Thyroid gland (tissue), 4 donors: ENCODE results near the gene SPDYE17. TPM values are rescaled to one million over a fixed set of nuclear protein-coding genes. Genes with fewer than 3 reads are reported as not detected.
"Not testable (repeated sequence)": the region's sequence is repeated elsewhere in the genome, so short reads cannot be mapped to it uniquely, and the experiment has no call there.

ENCODE experiments used
- DNase-seq, 2 donors: peaks; one replicate each; pipeline ENCODE4 v3.0.0-alpha.2; 2019
- H3K27ac ChIP-seq, 3 donors: fragments of 200-600 bp; sonication (generic); 1 replicate in 2 of 3; 2 replicates in 1 of 3; pipeline ENCODE4 v1.5.1; 2016 to 2019; ENCODE audit warnings: mild to moderate bottlenecking in 1 of 3, moderate library complexity in 1 of 3
- H3K27me3 ChIP-seq: fragments of 200-600 bp; sonication (generic); one replicate; pipeline ENCODE4 v1.5.1; 2019
- H3K36me3 ChIP-seq, 2 donors: fragments of 200-600 bp; sonication (generic); one replicate each; pipeline ENCODE4 v1.5.1; 2016 to 2019
- H3K4me1 ChIP-seq, 2 donors: fragments of 200-600 bp; sonication (generic); one replicate each; pipeline ENCODE4 v1.5.1; 2017 to 2019
- H3K4me3 ChIP-seq, 3 donors: fragments of 200-600 bp; sonication (generic); replicated peaks in 1 of 3; 1 replicate in 2 of 3; 2 replicates in 1 of 3; pipeline ENCODE4 v1.5.1; 2016; ENCODE audit warnings: mild to moderate bottlenecking in 1 of 3
- H3K9me3 ChIP-seq: fragments of 200-600 bp; sonication (generic); one replicate; pipeline ENCODE4 v1.5.1; 2017
- WGBS, 2 donors: methylation state at CpG; one replicate each; pipeline ENCODE4 v1.1.5; 2017; 5-methylcytosine and 5-hydroxymethylcytosine counted together
- intact Hi-C: fragments of 100-400 bp; cut with DNase I; formaldehyde crosslinking; loops from one replicate; pipeline ENCODE4 v1.15.1; 2023
- total RNA-seq, 4 donors: library from RNA; depleted of rRNA; stranded (reverse); fragments of >200 nt; gene quantifications; one replicate each; pipeline ENCODE4 v1.2.3, GENCODE V29; 2016

Gene SPDYE17
- total RNA-seq, 4 donors from 2014 or later, result not detected

DNA sequence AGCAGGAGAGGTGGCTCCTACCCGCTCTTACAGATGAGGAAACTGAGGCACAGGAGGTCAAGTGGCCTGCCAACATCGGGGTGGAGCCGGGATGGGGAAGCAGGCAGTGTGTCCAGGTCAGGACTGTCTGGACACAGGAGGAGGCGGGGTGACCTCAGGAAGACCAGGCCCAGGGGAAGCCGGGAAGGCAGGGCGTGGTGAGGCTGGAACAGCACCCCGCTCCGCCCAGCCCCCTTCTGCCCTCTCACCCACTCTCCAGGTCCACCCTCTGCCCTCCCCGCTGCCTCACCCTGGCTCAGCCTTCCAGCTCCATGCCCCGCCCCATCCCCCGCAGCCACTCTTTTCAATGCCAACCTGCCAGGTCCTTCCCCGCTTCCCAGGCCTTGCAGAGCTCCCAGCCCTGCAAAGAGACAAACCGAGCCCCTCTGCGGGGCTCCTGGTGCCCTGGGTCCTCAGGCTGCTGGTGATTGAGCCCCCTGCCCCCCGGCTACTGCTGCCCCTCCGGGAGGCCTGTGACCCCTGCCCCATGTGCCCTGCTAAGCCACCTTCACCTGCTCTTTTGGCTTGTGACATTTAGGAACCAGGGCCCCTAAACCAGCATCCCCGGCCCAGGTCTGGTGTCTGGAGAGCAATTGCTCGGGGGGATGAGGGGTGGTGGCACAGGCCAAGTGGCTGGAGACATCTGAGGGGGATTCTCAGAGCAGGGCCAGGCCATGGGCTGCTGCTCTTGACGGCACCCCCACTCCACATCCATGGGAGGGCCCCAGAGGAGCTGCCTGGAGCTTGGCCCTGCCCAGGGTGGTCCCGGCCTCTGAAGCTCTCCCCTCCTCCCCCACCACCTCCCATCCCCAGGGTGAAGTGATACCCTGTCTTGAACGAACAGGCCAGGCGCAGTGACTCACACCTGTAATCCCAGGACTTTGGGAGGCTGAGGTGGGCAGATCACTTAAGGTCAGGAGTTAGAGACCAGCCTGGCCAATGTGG, 25.7 kb downstream of the SPDYE17 start:
- peaks cover 0 to 10% of the 10 kb centered on the region in 2 donors for H3K36me3 ChIP-seq
- 90 to 94% methylated on average over 6 to 8 of the region's 22 CpGs for WGBS, 2 donors
- H3K27ac ChIP-seq, H3K27me3 ChIP-seq, H3K9me3 ChIP-seq, H3K4me1 ChIP-seq, H3K4me3 ChIP-seq, intact Hi-C loops, DNase-seq: not testable (repeated sequence)

DNA sequence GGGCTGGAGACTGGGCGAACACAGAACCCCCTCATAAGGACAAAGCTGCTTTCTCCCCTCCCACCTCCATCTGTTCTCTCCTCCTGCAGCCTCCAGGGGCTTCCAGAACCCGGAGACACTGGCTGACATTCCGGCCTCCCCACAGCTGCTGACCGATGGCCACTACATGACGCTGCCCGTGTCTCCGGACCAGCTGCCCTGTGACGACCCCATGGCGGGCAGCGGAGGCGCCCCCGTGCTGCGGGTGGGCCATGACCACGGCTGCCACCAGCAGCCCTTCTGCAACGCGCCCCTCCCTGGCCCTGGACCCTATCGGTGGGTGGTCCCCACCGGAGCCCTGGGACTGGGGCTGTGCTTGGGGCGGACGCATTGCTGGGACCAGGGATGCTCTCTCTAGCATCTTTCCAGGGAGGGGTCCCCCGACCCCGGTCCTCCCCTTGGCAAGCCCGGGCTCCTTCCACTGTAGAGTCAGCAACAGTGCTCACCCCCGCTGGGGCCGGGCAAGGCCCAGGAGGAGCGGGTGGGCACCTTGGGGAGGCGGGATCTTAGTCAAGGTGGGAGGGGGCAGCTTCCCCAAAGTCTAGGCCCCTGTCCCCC, 26.6 kb downstream of the SPDYE17 start:
- H3K9me3 ChIP-seq, H3K27me3 ChIP-seq, H3K27ac ChIP-seq, H3K4me3 ChIP-seq, DNase-seq, H3K4me1 ChIP-seq, intact Hi-C loops: not testable (repeated sequence)
- peaks cover 0 to 10% of the 10 kb centered on the region in 2 donors for H3K36me3 ChIP-seq
- 90 to 91% methylated on average over 7 to 13 of the region's 27 CpGs for WGBS, 2 donors

DNA sequence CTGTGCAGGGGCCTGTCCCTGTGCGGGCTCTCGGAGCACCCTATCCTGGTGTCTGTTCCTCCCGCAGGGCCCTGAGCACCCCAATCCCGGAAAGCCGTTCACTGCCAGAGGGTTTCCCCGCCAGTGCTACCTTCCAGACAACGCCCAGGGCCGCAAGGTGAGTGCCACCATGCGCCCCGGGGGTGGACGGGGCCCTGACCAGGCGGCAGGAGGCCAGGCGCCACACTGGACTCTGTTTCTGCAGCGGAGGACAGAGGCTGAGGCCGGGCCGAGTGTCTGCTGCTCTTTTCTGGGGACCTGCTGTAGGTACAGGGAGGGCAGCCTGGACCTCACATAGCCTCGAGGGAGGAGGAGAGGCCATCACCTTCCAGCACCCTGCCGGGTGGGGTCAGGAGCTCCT, 28.0 kb downstream of the SPDYE17 start:
- H3K9me3 ChIP-seq, DNase-seq, H3K27ac ChIP-seq, H3K27me3 ChIP-seq, H3K4me3 ChIP-seq, H3K4me1 ChIP-seq, intact Hi-C loops: not testable (repeated sequence)
- WGBS, 2 donors, result no CpG with 5 or more reads among the region's 18 CpGs
- H3K36me3 ChIP-seq, result peaks cover 0 to 10% of the 10 kb centered on the region in 2 donors

- H3K36me3 ChIP-seq, result peaks cover 0 to 10% of the 10 kb centered on the region in 2 donors
- H3K27ac ChIP-seq, H3K4me3 ChIP-seq, H3K9me3 ChIP-seq, DNase-seq, H3K27me3 ChIP-seq, H3K4me1 ChIP-seq, intact Hi-C loops: not testable (repeated sequence)
- 85 to 100% methylated on average over 4 to 6 of the region's 10 CpGs for WGBS, 2 donors
These were observed 28.9 kb downstream of the SPDYE17 start for GRCh38 chr7:77003241-77003640.

- DNase-seq, H3K27me3 ChIP-seq, intact Hi-C loops: not testable (repeated sequence)
These were observed 29.4 kb downstream of the SPDYE17 start for GRCh38 chr7:77002678-77003233.

DNA sequence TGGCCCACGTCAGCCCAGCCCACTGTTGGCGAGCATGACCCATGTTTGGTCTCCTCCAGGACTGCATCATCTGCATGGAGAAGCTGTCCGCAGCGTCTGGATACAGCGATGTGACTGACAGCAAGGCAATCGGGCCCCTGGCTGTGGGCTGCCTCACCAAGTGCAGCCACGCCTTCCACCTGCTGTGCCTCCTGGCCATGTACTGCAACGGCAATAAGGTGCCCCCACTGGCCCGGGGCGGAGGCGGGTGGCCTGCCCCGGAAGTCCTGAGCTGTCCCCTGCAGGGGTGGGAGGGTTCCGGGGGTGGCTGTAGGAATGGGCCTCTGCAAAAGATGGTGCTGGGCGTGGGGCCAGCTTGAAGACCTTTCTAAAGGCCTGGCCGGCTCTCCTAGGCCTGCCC, 30.1 kb downstream of the SPDYE17 start:
- H3K4me3 ChIP-seq, DNase-seq, H3K27me3 ChIP-seq, intact Hi-C loops, H3K4me1 ChIP-seq, H3K9me3 ChIP-seq, H3K27ac ChIP-seq: not testable (repeated sequence)
- peaks cover 0 to 10% of the 10 kb centered on the region in 2 donors for H3K36me3 ChIP-seq
- WGBS, 2 donors, result 86 to 100% methylated on average over 1 to 10 of the region's 15 CpGs

More at GRCh38 chr7:77002678-77003233, 29.4 kb downstream of the SPDYE17 start:
- 87 to 90% methylated on average over 10 to 12 of the region's 21 CpGs for WGBS, 2 donors
- peaks cover 0 to 10% of the 10 kb centered on the region in 2 donors for H3K36me3 ChIP-seq
- not testable (repeated sequence) for H3K27ac ChIP-seq, H3K4me3 ChIP-seq, H3K4me1 ChIP-seq, H3K9me3 ChIP-seq

- DNase-seq, H3K4me3 ChIP-seq, H3K9me3 ChIP-seq, intact Hi-C loops, H3K4me1 ChIP-seq, H3K27me3 ChIP-seq, H3K27ac ChIP-seq: not testable (repeated sequence)
- WGBS, 2 donors, result 82 to 96% methylated on average over 5 of the region's 37 CpGs
- H3K36me3 ChIP-seq, result peaks cover 0 to 10% of the 10 kb centered on the region in 2 donors
These were observed 32.6 kb downstream of the SPDYE17 start for GRCh38 chr7:76999474-77000107.

DNA sequence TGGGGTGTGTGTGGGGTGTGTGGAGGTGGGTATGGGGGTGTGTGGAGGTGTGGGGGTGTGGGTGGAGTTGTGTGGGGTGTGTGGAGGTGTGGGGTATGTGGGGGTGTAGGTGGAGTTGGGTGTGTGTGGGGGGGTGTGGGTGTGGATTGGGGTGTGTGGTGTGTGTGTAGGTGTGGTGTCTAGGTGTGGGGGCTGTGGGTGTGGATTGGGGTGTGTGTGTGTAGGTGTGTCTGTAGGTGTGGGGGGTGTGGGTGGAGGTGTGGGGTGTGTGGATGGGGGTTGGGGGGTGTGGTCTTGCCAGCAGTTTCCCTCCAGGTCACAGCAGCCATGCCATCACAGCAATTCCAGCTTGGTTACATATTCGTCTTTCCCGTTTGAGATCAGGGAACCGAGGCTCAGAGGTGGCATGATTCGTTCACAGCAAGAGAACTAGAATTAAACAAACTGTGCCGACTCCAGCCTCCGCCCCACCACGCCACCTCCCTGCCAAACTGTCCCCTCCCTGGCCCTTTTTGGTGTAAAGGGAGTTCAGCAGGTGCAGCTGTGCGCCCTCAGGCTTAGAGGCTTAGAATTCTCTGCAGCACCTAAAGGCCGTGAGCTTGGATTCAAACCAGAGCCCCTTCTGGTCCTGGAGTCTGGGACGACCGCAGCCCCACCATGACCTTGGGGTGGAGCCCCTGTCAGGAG, 33.3 kb downstream of the SPDYE17 start:
- H3K27me3 ChIP-seq, intact Hi-C loops, H3K9me3 ChIP-seq, DNase-seq, H3K27ac ChIP-seq, H3K4me1 ChIP-seq, H3K4me3 ChIP-seq: not testable (repeated sequence)
- H3K36me3 ChIP-seq, result peaks cover 0 to 10% of the 10 kb centered on the region in 2 donors
- WGBS, 2 donors, result 89 to 98% methylated on average over 8 to 9 of the region's 11 CpGs
